ENCODE results near the gene SCAPER.

Gene SCAPER

DNA sequence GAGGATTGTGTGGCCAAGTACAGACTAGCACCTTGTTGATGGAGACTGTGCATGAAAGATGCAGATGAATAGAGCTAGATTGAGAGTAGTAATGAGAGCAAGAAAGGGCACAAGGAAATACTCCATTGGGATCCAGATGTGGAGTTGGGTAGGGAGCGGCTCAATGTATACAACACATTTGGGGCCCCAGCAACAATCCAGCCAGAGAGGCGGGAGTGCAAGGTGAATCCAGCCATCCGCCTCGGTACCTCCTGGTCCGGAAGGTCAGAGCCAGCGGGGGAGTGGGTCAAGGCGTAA, 559.6 kb downstream of the SCAPER start (continued):
- TF ChIP-seq, protein P1, sequence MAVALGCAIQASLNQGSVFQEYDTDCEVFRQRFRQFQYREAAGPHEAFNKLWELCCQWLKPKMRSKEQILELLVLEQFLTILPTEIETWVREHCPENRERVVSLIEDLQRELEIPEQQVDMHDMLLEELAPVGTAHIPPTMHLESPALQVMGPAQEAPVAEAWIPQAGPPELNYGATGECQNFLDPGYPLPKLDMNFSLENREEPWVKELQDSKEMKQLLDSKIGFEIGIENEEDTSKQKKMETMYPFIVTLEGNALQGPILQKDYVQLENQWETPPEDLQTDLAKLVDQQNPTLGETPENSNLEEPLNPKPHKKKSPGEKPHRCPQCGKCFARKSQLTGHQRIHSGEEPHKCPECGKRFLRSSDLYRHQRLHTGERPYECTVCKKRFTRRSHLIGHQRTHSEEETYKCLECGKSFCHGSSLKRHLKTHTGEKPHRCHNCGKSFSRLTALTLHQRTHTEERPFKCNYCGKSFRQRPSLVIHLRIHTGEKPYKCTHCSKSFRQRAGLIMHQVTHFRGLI (tag by site-specific recombination; IDR thresholded peaks at IDR 0.05) = no peak
- TF ChIP-seq ZBTB17 (tag by site-specific recombination; IDR thresholded peaks at IDR 0.05) (no peak; the same call in 1 of the 2 replicates), ZEB2 (tag by site-specific recombination; IDR thresholded peaks at IDR 0.05) (0 out of 2 replicates have a peak, but pooled peaks have one; percentile 13), ZNF133 (tag by site-specific recombination; IDR thresholded peaks at IDR 0.05) (no peak), ZNF391 (tag by site-specific recombination; IDR thresholded peaks at IDR 0.05; ENCODE audit: borderline replicate concordance, low read depth) (no peak), KLF1 (tag by site-specific recombination; IDR thresholded peaks at IDR 0.05) (no peak), ZFP41 (tag by site-specific recombination; IDR thresholded peaks at IDR 0.05; ENCODE audit: borderline replicate concordance) (no peak), ZNF610 (tag by site-specific recombination; IDR thresholded peaks at IDR 0.05; ENCODE audit: borderline replicate concordance) (peak; percentile 96), ZNF600 (tag by site-specific recombination; IDR thresholded peaks at IDR 0.05) (peak; percentile 96), ZNF24 (tag by site-specific recombination; IDR thresholded peaks at IDR 0.05) (no peak), ZNF121 (tag by site-specific recombination; IDR thresholded peaks at IDR 0.05) (no peak), ZNF623 (tag by site-specific recombination; IDR thresholded peaks at IDR 0.05) (no peak), ZNF561 (tag by site-specific recombination; IDR thresholded peaks at IDR 0.05; ENCODE audit: borderline replicate concordance) (no peak), ZNF521 (tag by site-specific recombination; IDR thresholded peaks at IDR 0.05) (no peak), ZNF350 (tag by site-specific recombination; IDR thresholded peaks at IDR 0.05) (no peak), ZNF558 (tag by site-specific recombination; IDR thresholded peaks at IDR 0.05) (no peak), ZNF404 (tag by site-specific recombination; IDR thresholded peaks at IDR 0.05) (no peak), HOXC10 (CRISPR knock-in tag; IDR thresholded peaks at IDR 0.05) (no peak), MEIS1 (CRISPR knock-in tag; IDR thresholded peaks at IDR 0.05; ENCODE audit: borderline replicate concordance) (no peak), SCRT2 (tag by site-specific recombination; IDR thresholded peaks at IDR 0.05) (no peak), OVOL3 (tag by site-specific recombination; IDR thresholded peaks at IDR 0.05) (no peak), HOXD13 (CRISPR knock-in tag; IDR thresholded peaks at IDR 0.05; ENCODE audit: borderline replicate concordance) (no peak), ZFHX2 (tag by site-specific recombination; conservative IDR thresholded peaks at IDR 0.05) (no peak)
- TF ChIP-seq, protein P2, sequence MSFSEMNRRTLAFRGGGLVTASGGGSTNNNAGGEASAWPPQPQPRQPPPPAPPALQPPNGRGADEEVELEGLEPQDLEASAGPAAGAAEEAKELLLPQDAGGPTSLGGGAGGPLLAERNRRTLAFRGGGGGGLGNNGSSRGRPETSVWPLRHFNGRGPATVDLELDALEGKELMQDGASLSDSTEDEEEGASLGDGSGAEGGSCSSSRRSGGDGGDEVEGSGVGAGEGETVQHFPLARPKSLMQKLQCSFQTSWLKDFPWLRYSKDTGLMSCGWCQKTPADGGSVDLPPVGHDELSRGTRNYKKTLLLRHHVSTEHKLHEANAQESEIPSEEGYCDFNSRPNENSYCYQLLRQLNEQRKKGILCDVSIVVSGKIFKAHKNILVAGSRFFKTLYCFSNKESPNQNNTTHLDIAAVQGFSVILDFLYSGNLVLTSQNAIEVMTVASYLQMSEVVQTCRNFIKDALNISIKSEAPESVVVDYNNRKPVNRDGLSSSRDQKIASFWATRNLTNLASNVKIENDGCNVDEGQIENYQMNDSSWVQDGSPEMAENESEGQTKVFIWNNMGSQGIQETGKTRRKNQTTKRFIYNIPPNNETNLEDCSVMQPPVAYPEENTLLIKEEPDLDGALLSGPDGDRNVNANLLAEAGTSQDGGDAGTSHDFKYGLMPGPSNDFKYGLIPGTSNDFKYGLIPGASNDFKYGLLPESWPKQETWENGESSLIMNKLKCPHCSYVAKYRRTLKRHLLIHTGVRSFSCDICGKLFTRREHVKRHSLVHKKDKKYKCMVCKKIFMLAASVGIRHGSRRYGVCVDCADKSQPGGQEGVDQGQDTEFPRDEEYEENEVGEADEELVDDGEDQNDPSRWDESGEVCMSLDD (tag by site-specific recombination; IDR thresholded peaks at IDR 0.05) = no peak
- TF ChIP-seq, protein P3, sequence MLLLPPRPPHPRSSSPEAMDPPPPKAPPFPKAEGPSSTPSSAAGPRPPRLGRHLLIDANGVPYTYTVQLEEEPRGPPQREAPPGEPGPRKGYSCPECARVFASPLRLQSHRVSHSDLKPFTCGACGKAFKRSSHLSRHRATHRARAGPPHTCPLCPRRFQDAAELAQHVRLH (tag by site-specific recombination; IDR thresholded peaks at IDR 0.05) = no peak
- TF ChIP-seq, protein P4, sequence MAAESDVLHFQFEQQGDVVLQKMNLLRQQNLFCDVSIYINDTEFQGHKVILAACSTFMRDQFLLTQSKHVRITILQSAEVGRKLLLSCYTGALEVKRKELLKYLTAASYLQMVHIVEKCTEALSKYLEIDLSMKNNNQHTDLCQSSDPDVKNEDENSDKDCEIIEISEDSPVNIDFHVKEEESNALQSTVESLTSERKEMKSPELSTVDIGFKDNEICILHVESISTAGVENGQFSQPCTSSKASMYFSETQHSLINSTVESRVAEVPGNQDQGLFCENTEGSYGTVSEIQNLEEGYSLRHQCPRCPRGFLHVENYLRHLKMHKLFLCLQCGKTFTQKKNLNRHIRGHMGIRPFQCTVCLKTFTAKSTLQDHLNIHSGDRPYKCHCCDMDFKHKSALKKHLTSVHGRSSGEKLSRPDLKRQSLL (tag by site-specific recombination; IDR thresholded peaks at IDR 0.05) = peak; percentile 75
- TF ChIP-seq, protein P5, sequence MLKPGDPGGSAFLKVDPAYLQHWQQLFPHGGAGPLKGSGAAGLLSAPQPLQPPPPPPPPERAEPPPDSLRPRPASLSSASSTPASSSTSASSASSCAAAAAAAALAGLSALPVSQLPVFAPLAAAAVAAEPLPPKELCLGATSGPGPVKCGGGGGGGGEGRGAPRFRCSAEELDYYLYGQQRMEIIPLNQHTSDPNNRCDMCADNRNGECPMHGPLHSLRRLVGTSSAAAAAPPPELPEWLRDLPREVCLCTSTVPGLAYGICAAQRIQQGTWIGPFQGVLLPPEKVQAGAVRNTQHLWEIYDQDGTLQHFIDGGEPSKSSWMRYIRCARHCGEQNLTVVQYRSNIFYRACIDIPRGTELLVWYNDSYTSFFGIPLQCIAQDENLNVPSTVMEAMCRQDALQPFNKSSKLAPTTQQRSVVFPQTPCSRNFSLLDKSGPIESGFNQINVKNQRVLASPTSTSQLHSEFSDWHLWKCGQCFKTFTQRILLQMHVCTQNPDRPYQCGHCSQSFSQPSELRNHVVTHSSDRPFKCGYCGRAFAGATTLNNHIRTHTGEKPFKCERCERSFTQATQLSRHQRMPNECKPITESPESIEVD (tag by site-specific recombination; IDR thresholded peaks at IDR 0.05) = no peak; the same call in 1 of the 2 replicates
- TF ChIP-seq, protein P6, sequence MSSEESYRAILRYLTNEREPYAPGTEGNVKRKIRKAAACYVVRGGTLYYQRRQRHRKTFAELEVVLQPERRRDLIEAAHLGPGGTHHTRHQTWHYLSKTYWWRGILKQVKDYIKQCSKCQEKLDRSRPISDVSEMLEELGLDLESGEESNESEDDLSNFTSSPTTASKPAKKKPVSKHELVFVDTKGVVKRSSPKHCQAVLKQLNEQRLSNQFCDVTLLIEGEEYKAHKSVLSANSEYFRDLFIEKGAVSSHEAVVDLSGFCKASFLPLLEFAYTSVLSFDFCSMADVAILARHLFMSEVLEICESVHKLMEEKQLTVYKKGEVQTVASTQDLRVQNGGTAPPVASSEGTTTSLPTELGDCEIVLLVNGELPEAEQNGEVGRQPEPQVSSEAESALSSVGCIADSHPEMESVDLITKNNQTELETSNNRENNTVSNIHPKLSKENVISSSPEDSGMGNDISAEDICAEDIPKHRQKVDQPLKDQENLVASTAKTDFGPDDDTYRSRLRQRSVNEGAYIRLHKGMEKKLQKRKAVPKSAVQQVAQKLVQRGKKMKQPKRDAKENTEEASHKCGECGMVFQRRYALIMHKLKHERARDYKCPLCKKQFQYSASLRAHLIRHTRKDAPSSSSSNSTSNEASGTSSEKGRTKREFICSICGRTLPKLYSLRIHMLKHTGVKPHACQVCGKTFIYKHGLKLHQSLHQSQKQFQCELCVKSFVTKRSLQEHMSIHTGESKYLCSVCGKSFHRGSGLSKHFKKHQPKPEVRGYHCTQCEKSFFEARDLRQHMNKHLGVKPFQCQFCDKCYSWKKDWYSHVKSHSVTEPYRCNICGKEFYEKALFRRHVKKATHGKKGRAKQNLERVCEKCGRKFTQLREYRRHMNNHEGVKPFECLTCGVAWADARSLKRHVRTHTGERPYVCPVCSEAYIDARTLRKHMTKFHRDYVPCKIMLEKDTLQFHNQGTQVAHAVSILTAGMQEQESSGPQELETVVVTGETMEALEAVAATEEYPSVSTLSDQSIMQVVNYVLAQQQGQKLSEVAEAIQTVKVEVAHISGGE (tag by site-specific recombination; conservative IDR thresholded peaks at IDR 0.05; ENCODE audit: low read depth) = no peak
- TF ChIP-seq, protein P7, sequence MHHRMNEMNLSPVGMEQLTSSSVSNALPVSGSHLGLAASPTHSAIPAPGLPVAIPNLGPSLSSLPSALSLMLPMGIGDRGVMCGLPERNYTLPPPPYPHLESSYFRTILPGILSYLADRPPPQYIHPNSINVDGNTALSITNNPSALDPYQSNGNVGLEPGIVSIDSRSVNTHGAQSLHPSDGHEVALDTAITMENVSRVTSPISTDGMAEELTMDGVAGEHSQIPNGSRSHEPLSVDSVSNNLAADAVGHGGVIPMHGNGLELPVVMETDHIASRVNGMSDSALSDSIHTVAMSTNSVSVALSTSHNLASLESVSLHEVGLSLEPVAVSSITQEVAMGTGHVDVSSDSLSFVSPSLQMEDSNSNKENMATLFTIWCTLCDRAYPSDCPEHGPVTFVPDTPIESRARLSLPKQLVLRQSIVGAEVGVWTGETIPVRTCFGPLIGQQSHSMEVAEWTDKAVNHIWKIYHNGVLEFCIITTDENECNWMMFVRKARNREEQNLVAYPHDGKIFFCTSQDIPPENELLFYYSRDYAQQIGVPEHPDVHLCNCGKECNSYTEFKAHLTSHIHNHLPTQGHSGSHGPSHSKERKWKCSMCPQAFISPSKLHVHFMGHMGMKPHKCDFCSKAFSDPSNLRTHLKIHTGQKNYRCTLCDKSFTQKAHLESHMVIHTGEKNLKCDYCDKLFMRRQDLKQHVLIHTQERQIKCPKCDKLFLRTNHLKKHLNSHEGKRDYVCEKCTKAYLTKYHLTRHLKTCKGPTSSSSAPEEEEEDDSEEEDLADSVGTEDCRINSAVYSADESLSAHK (tag by site-specific recombination; IDR thresholded peaks at IDR 0.05) = no peak

Measured in HEK293 (cell line).